K562 (cell line): ENCODE measurements around the gene TTLL9. TPM values are rescaled to one million over a fixed set of nuclear protein-coding genes. Genes with fewer than 3 reads are reported as not detected.

ENCODE experiments used
- ARHGAP35 ChIP-seq: fragments of 450-650 bp; IDR thresholded peaks from 2 replicates; pipeline ENCODE4 v1.6.1; 2018; ENCODE audit not compliant: partially characterized antibody
- ATF4 ChIP-seq: fragments of 450-650 bp; formaldehyde crosslinking; IDR thresholded peaks from 2 replicates; pipeline ENCODE4 v1.4.0; 2022; ENCODE audit warnings: mild to moderate bottlenecking, moderate library complexity
- CSDE1 ChIP-seq, 2 experiments: fragments of 450-650 bp; IDR thresholded peaks; 2 replicates each; pipeline ENCODE4 v1.6.1; 2016; ENCODE audit warnings: mild to moderate bottlenecking in 1 of 2
- ESRRA ChIP-seq: fragments of 450-650 bp; IDR thresholded peaks from 2 replicates; pipeline ENCODE4 v1.6.1; 2014; ENCODE audit warnings: low read depth, mild to moderate bottlenecking, moderate library complexity, borderline replicate concordance
- MAZ ChIP-seq, 2 experiments: fragments of 450-650 bp in 1 of 2; sonication (generic) in 1 of 2; formaldehyde crosslinking; IDR thresholded peaks in 1 of 2; conservative IDR thresholded peaks in 1 of 2; 2 replicates each; pipeline versions ENCODE4 v1.4.0 to v1.5.0; 2020; ENCODE audit warnings: mild to moderate bottlenecking in 1 of 2, missing genetic modification reagents in 1 of 2
- MTA3 ChIP-seq: fragments of 450-650 bp; formaldehyde crosslinking; IDR thresholded peaks from 2 replicates; pipeline ENCODE4 v1.6.1; 2017; ENCODE audit warnings: mild to moderate bottlenecking, borderline replicate concordance
- MXI1 ChIP-seq: IDR thresholded peaks from 2 replicates; pipeline ENCODE4 v1.6.1; 2011; ENCODE audit warnings: low read depth, mild to moderate bottlenecking, improper control_type of control experiment, low read length
- NCOR1 ChIP-seq: fragments of 450-650 bp; IDR thresholded peaks from 2 replicates; pipeline ENCODE4 v1.6.1; 2016; ENCODE audit warnings: mild to moderate bottlenecking, moderate library complexity
- POLR2G ChIP-seq: fragments of 200-400 bp; formaldehyde crosslinking; IDR thresholded peaks from 2 replicates; pipeline ENCODE4 v1.6.1; 2017; ENCODE audit warnings: low read depth, mild to moderate bottlenecking, antibody characterized with exemption, low read length, moderate library complexity
- RBBP5 ChIP-seq: fragments of 200-600 bp; sonication (generic); IDR thresholded peaks from 2 replicates; pipeline ENCODE4 v1.6.1; 2012; ENCODE audit warnings: borderline replicate concordance, mild to moderate bottlenecking, low read length, control low read depth, inconsistent platforms; ENCODE audit not compliant: insufficient read depth, poor library complexity, severe bottlenecking
- RNF219 ChIP-seq: fragments of 250-450 bp; sonication (Bioruptor Pico); IDR thresholded peaks from 2 replicates; pipeline ENCODE4 v1.5.0; 2022; ENCODE audit warnings: mild to moderate bottlenecking
- SAP30 ChIP-seq: fragments of 200-600 bp; sonication (generic); IDR thresholded peaks from 2 replicates; pipeline ENCODE4 v1.6.1; 2012; ENCODE audit warnings: borderline replicate concordance, low read depth, mild to moderate bottlenecking, moderate library complexity, low read length, control low read depth, inconsistent platforms; ENCODE audit not compliant: insufficient read depth, poor library complexity, severe bottlenecking
- SREBF1 ChIP-seq: fragments of 150-350 bp; IDR thresholded peaks from 2 replicates; pipeline ENCODE4 v1.6.1; 2014; ENCODE audit warnings: antibody characterized with exemption, low read depth, low read length, borderline replicate concordance
- TARDBP ChIP-seq: fragments of 450-650 bp; IDR thresholded peaks from 2 replicates; pipeline ENCODE4 v1.6.1; 2016
- ZC3H4 ChIP-seq: sonication (generic); formaldehyde crosslinking; IDR thresholded peaks from 2 replicates; pipeline ENCODE4 v1.9.0; 2021; ENCODE audit warnings: missing genetic modification reagents, borderline replicate concordance
- ZNF121 ChIP-seq: sonication (generic); formaldehyde crosslinking; conservative IDR thresholded peaks from 2 replicates; pipeline ENCODE4 v1.8.0; 2022; ENCODE audit warnings: missing genetic modification reagents
- polyA plus RNA-seq, 8 experiments: library from polyadenylated mRNA; depleted of rRNA in 4 of 8; stranded (reverse) in 5 of 8; unstranded in 3 of 8; fragments of >200 nt; fragmentation: Nextera tagmentation in 2 of 8; fragmentation: Illumina TruSeq in 1 of 8; extraction: Ambion mirVana in 2 of 8; extraction: Trizol in 1 of 8; gene quantifications; 2 replicates each; pipeline versions ENCODE4 v1.2.1 to v1.2.3, GENCODE V29; 2011 to 2014; ENCODE audit warnings: inconsistent platforms in 1 of 8, missing spikeins in 1 of 8
- total RNA-seq, 7 experiments: library from RNA; depleted of rRNA in 6 of 7; stranded (reverse); fragments of >200 nt in 6 of 7; fragmentation: Illumina TruSeq in 2 of 7; extraction: Trizol in 2 of 7; gene quantifications; 2 replicates each; pipeline versions ENCODE4 v1.2.1 to v1.2.3, GENCODE V29; 2011 to 2021; ENCODE audit warnings: low replicate concordance in 1 of 7
- TF ChIP-seq, protein P1 (sequence below): sonication (generic); formaldehyde crosslinking; IDR thresholded peaks from 2 replicates; pipeline ENCODE4 v1.8.1; 2023; ENCODE audit warnings: missing genetic modification reagents, mild to moderate bottlenecking, borderline replicate concordance

TTLL9 gene
- total and polyA plus RNA-seq, 9 of the 15 experiments (the other 6 are each of a cell fraction or from before 2014, with no cell fraction given), result 0.06 to 0.07 TPM; not detected in 7

DNA sequence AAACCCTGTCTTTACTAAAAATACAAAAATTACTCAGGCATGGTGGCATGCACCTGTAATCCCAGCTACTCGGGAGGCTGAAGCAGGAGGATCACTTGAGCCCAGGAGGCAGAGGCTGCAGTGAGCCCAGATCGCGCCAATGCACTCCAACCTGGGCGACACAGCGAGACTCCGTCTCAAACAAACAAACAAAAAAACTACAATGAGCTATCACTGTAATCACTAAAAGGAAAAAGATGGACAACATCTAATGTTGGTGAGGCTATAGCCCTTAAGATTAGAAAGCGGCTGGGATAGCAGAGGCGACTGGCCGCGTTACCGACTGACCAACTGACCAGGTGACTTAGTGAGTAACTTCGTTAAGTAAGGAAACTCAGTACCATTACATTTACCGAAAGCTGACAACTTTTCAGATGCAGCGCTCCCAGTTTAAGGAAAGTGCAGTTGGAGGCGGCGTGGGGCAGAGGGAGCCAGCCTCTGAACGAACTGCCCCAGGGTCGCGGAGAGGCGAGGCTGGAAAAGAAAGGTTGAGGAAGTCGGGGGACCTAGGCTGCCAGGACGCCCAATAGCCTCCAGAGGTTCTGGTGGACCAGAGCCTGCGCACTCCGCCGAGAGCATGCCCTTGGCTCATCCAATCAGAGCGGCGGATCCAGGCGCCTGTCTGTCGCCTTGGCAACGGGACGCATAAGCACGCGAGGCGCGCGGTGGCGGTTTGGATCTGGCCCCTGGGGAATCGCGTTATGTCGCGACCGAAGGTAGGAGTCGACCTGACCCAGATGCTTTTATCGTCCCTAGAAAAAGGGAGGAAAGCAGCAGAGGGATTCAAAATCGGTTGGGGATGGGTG is 8.9 kb downstream of the TTLL9 start (continued):
- TF ChIP-seq ESRRA, result peak; percentile 33; the same call in 1 of the 2 replicates
- peak in 1 of 2 experiments; percentile 58; a peak in 3 of 4 replicates for TF ChIP-seq MAZ (CRISPR knock-in tag; conservative IDR thresholded peaks at IDR 0.05 in 1 of 2, IDR thresholded peaks at IDR 0.05 in 1 of 2)
- no peak for TF ChIP-seq ZC3H4
- TF ChIP-seq ZNF121 (CRISPR knock-in tag), result peak; percentile 30; the same call in 1 of the 2 replicates
- peak; percentile 74; the same call in 1 of the 2 replicates for TF ChIP-seq MTA3
- peak; percentile 98 for TF ChIP-seq MXI1
- TF ChIP-seq POLR2G, result peak; percentile 53
- 0 out of 2 replicates have a peak, but pooled peaks have one; percentile 35 for TF ChIP-seq TARDBP
- peak in 1 of 2 experiments; percentile 90; a peak in 2 of 4 replicates for TF ChIP-seq CSDE1 (IDR thresholded peaks at IDR 0.05)
- peak; percentile 98 for TF ChIP-seq SAP30
- TF ChIP-seq ATF4 (CRISPR knock-in tag), result no peak
- 0 out of 2 replicates have a peak, but pooled peaks have one; percentile 12 for TF ChIP-seq NCOR1
- no peak for TF ChIP-seq ARHGAP35
- TF ChIP-seq, protein P1, sequence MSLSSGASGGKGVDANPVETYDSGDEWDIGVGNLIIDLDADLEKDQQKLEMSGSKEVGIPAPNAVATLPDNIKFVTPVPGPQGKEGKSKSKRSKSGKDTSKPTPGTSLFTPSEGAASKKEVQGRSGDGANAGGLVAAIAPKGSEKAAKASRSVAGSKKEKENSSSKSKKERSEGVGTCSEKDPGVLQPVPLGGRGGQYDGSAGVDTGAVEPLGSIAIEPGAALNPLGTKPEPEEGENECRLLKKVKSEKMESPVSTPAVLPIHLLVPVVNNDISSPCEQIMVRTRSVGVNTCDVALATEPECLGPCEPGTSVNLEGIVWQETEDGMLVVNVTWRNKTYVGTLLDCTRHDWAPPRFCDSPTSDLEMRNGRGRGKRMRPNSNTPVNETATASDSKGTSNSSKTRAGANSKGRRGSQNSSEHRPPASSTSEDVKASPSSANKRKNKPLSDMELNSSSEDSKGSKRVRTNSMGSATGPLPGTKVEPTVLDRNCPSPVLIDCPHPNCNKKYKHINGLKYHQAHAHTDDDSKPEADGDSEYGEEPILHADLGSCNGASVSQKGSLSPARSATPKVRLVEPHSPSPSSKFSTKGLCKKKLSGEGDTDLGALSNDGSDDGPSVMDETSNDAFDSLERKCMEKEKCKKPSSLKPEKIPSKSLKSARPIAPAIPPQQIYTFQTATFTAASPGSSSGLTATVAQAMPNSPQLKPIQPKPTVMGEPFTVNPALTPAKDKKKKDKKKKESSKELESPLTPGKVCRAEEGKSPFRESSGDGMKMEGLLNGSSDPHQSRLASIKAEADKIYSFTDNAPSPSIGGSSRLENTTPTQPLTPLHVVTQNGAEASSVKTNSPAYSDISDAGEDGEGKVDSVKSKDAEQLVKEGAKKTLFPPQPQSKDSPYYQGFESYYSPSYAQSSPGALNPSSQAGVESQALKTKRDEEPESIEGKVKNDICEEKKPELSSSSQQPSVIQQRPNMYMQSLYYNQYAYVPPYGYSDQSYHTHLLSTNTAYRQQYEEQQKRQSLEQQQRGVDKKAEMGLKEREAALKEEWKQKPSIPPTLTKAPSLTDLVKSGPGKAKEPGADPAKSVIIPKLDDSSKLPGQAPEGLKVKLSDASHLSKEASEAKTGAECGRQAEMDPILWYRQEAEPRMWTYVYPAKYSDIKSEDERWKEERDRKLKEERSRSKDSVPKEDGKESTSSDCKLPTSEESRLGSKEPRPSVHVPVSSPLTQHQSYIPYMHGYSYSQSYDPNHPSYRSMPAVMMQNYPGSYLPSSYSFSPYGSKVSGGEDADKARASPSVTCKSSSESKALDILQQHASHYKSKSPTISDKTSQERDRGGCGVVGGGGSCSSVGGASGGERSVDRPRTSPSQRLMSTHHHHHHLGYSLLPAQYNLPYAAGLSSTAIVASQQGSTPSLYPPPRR (CRISPR knock-in tag), result 0 out of 2 replicates have a peak, but pooled peaks have one; percentile 36
- TF ChIP-seq SREBF1, result peak; percentile 55; the same call in 1 of the 2 replicates
- TF ChIP-seq RBBP5, result peak; percentile 2
- no peak for TF ChIP-seq RNF219 (CRISPR knock-in tag)
